B cell (primary cell): ENCODE measurements around the gene CYREN. TPM values are rescaled to one million over a fixed set of nuclear protein-coding genes. Genes with fewer than 3 reads are reported as not detected.

ENCODE experiments used
- ATAC-seq: fragments of 200-7000 bp; cut with Tn5 transposase; one replicate; pipeline ENCODE4 v1.10.0; 2021; ENCODE audit warnings: low read depth, mild to moderate bottlenecking, moderate number of reproducible peaks, moderate library complexity
- CTCF ChIA-PET: fragments of 350-600 bp; sonication (Branson Sonifier 250); formaldehyde crosslinking; loops from one replicate; lab custom pipeline; 2021; ENCODE audit warnings: antibody characterized with exemption, inconsistent platforms; lab: Charles Lee
- POLR2A ChIA-PET: fragments of 350-600 bp; sonication (Branson Sonifier 250); formaldehyde crosslinking; loops from one replicate; lab custom pipeline; 2021; ENCODE audit warnings: antibody characterized with exemption; lab: Charles Lee
- DNase-seq: peaks from one replicate; pipeline ENCODE4 v3.0.0; 2013
- H2AFZ ChIP-seq: 2 replicates; pipeline ENCODE4 v1.6.1; 2012; ENCODE audit warnings: mild to moderate bottlenecking, low read depth, low read length; ENCODE audit not compliant: insufficient read depth, poor library complexity, severe bottlenecking
- H3K27ac ChIP-seq, 2 donors: 1 replicate in 1 of 2; 2 replicates in 1 of 2; pipeline ENCODE4 v1.5.1; 2012 to 2013; ENCODE audit warnings: low read length in 2 of 2, mild to moderate bottlenecking in 2 of 2, moderate library complexity in 1 of 2
- H3K27me3 ChIP-seq, 4 experiments: fragments of 200-600 bp in 1 of 4; sonication (generic) in 1 of 4; replicated peaks in 1 of 4; 1 replicate in 2 of 4; 2 replicates in 2 of 4; pipeline versions ENCODE4 v1.6.1 to v1.7.0; 2013 to 2016; ENCODE audit warnings: low read length in 3 of 4, mild to moderate bottlenecking in 2 of 4, mixed read lengths in 1 of 4, moderate library complexity in 1 of 4; ENCODE audit not compliant: insufficient read depth in 4 of 4, control insufficient read depth in 3 of 4; ENCODE audit errors: control extremely low read depth in 1 of 4
- H3K36me3 ChIP-seq, 2 experiments: replicated peaks in 1 of 2; 1 replicate in 1 of 2; 2 replicates in 1 of 2; pipeline versions ENCODE4 v1.6.1 to v1.7.1; 2013; ENCODE audit warnings: low read length in 1 of 2; ENCODE audit not compliant: insufficient read depth in 2 of 2, control insufficient read depth in 1 of 2; ENCODE audit errors: control extremely low read depth in 1 of 2, extremely low read depth in 1 of 2
- H3K4me1 ChIP-seq, 2 donors: fragments of 200-600 bp in 1 of 2; sonication (generic) in 1 of 2; 1 replicate in 1 of 2; 2 replicates in 1 of 2; pipeline versions ENCODE4 v1.5.1 to v1.6.1; 2013 to 2017; ENCODE audit warnings: low read length in 2 of 2; ENCODE audit not compliant: control insufficient read depth in 2 of 2, insufficient read depth in 2 of 2
- H3K4me2 ChIP-seq: replicated peaks from 2 replicates; pipeline ENCODE3; 2012; ENCODE audit warnings: mild to moderate bottlenecking, low read depth, low read length; ENCODE audit not compliant: poor library complexity, severe bottlenecking
- H3K4me3 ChIP-seq, 5 experiments: fragments of 200-600 bp in 1 of 5; sonication (generic) in 1 of 5; 1 replicate in 3 of 5; 2 replicates in 2 of 5; pipeline versions ENCODE4 v1.5.1 to v1.7.0; 2011 to 2016; ENCODE audit warnings: low read length in 4 of 5, mild to moderate bottlenecking in 4 of 5, low read depth in 2 of 5, control low read depth in 1 of 5, moderate library complexity in 1 of 5; ENCODE audit not compliant: insufficient read depth in 1 of 5; ENCODE audit errors: control extremely low read depth in 1 of 5, extremely low read depth in 1 of 5
- H3K79me2 ChIP-seq: fragments of 200-600 bp; sonication (generic); one replicate; pipeline ENCODE4 v1.6.0; 2016; ENCODE audit warnings: low read length; ENCODE audit not compliant: control insufficient read depth, insufficient read depth
- H3K9ac ChIP-seq: fragments of 200-600 bp; sonication (generic); 2 replicates; pipeline ENCODE4 v1.6.1; 2017; ENCODE audit warnings: mild to moderate bottlenecking, low read length, moderate library complexity
- H3K9me3 ChIP-seq, 3 donors: one replicate each; pipeline versions ENCODE4 v1.6.1 to v1.7.1; 2013; ENCODE audit warnings: low read length in 2 of 3; ENCODE audit not compliant: control insufficient read depth in 2 of 3, insufficient read depth in 1 of 3; ENCODE audit errors: control extremely low read depth in 1 of 3
- H4K20me1 ChIP-seq: 2 replicates; pipeline ENCODE4 v1.6.0; 2012; ENCODE audit warnings: mild to moderate bottlenecking, low read length; ENCODE audit not compliant: insufficient read depth, control insufficient read depth, poor library complexity, severe bottlenecking
- H3K27ac Mint-ChIP-seq: one replicate; pipeline ENCODE4 v1.8.0; 2021; ENCODE audit warnings: mixed read lengths
- H3K27me3 Mint-ChIP-seq: one replicate; pipeline ENCODE4 v1.8.0; 2021; ENCODE audit warnings: mixed read lengths
- H3K4me1 Mint-ChIP-seq: one replicate; pipeline ENCODE4 v1.8.0; 2021; ENCODE audit warnings: mixed read lengths
- H3K4me3 Mint-ChIP-seq: one replicate; pipeline ENCODE4 v1.8.0; 2021; ENCODE audit warnings: mixed read lengths
- H3K9me3 Mint-ChIP-seq: one replicate; pipeline ENCODE4 v1.8.0; 2022; ENCODE audit warnings: mixed read lengths; ENCODE audit not compliant: insufficient read depth
- CTCF ChIP-seq: fragments of 200-600 bp; IDR thresholded peaks from one replicate; pipeline ENCODE4 v1.8.0; 2022; ENCODE audit warnings: antibody characterized with exemption, mild to moderate bottlenecking
- EZH2 ChIP-seq: IDR thresholded peaks from 2 replicates; pipeline ENCODE4 v1.6.1; 2012; ENCODE audit warnings: borderline replicate concordance, low read depth, mild to moderate bottlenecking, moderate library complexity, low read length; ENCODE audit not compliant: insufficient read depth, poor library complexity, severe bottlenecking
- WGBS: methylation state at CpG from one replicate; pipeline ENCODE4 v1.1.5; 2013; ENCODE audit warnings: missing lambda C conversion rate; ENCODE audit not compliant: insufficient coverage; 5-methylcytosine and 5-hydroxymethylcytosine counted together
- intact Hi-C: fragments of 100-400 bp; cut with micrococcal nuclease; formaldehyde crosslinking; loops from one replicate; pipeline ENCODE4 v1.10.0; 2022
- polyA plus RNA-seq: library from polyadenylated mRNA; depleted of rRNA; stranded (reverse); fragments of >200 nt; gene quantifications from 2 replicates; pipeline ENCODE4 v1.2.3, GENCODE V29; 2012
- total RNA-seq, 2 donors: library from RNA; stranded (reverse); fragments of 120-200 nt in 1 of 2; gene quantifications; 1 replicate in 1 of 2; 2 replicates in 1 of 2; pipeline versions ENCODE4 v1.2.3 to v1.2.4, GENCODE V29; 2013 to 2022

The CYREN gene
- total and polyA plus RNA-seq, 2 donors (not counting 1 experiment from before 2014, with no cell fraction given), result 19.2 to 54.6 TPM

- H3K4me1 ChIP-seq, result peaks cover 15 to 19% of the 10 kb centered on the region in 2 donors
- DNase-seq (no peak), ATAC-seq (no peak)
- ChIA-PET POLR2A (no interaction called here), CTCF (interaction anchor here (1.1 to 8.3 kb wide), 3 partner anchors 14 to 25 kb away, joined by 3 to 78 read pairs (median 3); partner anchors contain the start of gene CYREN)
- no peak overlapping the region for H3K4me2 ChIP-seq
- H3K4me3 Mint-ChIP-seq, result no peak overlapping the region
- no peak overlapping the region for H2AFZ ChIP-seq
- no peak overlapping the region for H3K27ac Mint-ChIP-seq
- H4K20me1 ChIP-seq, result no peaks in the 10 kb centered on the region
- H3K9me3 ChIP-seq, result no peaks in the 10 kb centered on the region
- no peak for TF ChIP-seq CTCF
- TF ChIP-seq EZH2, result no peak
- H3K79me2 ChIP-seq, result peaks cover 10% of the 10 kb centered on the region
- H3K36me3 ChIP-seq, result no peaks in the 10 kb centered on the region
- H3K4me3 ChIP-seq, result no peak overlapping the region
- intact Hi-C loops, result no loop called here
- no peaks in the 10 kb centered on the region for H3K9me3 Mint-ChIP-seq
- 89% methylated on average over 1 of the region's 3 CpGs for WGBS
- H3K27me3 ChIP-seq, result no peaks in the 10 kb centered on the region
- peaks cover 26% of the 10 kb centered on the region for H3K4me1 Mint-ChIP-seq
- no peak overlapping the region for H3K9ac ChIP-seq
- H3K27me3 Mint-ChIP-seq, result no peaks in the 10 kb centered on the region
- H3K27ac ChIP-seq, result no peak overlapping the region
These were observed 26.4 kb downstream of the CYREN start for GRCh38 chr7:135143885-135144668.

- no peaks in the 10 kb centered on the region for H3K36me3 ChIP-seq
- Mint-ChIP-seq H3K9me3 (no peaks in the 10 kb centered on the region), H3K4me1 (no peaks in the 10 kb centered on the region), H3K4me3 (no peak overlapping the region), H3K27me3 (no peaks in the 10 kb centered on the region), H3K27ac (no peak overlapping the region)
- POLR2A ChIA-PET, result no interaction called here
- peaks cover 0 to 8% (median 3%) of the 10 kb centered on the region in 3 donors for H3K9me3 ChIP-seq
- H4K20me1 ChIP-seq, result no peaks in the 10 kb centered on the region
- no peak overlapping the region for H3K9ac ChIP-seq
- DNase-seq (no peak), ATAC-seq (no peak)
- no peak overlapping the region for H3K27ac ChIP-seq
- no peaks in the 10 kb centered on the region for H3K27me3 ChIP-seq
- intact Hi-C loops, result no loop called here
- H3K79me2 ChIP-seq, result no peaks in the 10 kb centered on the region
- no peak overlapping the region for H2AFZ ChIP-seq
- TF ChIP-seq EZH2, result no peak
- TF ChIP-seq CTCF, result no peak
- no peak overlapping the region for H3K4me2 ChIP-seq
- H3K4me1 ChIP-seq, result no peaks in the 10 kb centered on the region
- CTCF ChIA-PET, result interaction anchor here (1.2 to 1.4 kb wide), 2 partner anchors 14 to 150 kb away, joined by 3 to 4 read pairs; no protein-coding TSS in a partner anchor
- no peak overlapping the region for H3K4me3 ChIP-seq
These were observed 40.9 kb downstream of the CYREN start for GRCh38 chr7:135129579-135129978.
